Activated CD4-positive, alpha-beta T cell treated with anti-CD3 and anti-CD28 coated beads for 24 hours (primary cell): Measurements from ENCODE around the gene SCUBE2.

Experiments used
- DNase-seq, 2 donors: peaks; one replicate each; pipeline ENCODE4 v3.0.0-alpha.2; 2020; ENCODE audit warnings: low read depth in 2 of 2

The SCUBE2 gene

DNA sequence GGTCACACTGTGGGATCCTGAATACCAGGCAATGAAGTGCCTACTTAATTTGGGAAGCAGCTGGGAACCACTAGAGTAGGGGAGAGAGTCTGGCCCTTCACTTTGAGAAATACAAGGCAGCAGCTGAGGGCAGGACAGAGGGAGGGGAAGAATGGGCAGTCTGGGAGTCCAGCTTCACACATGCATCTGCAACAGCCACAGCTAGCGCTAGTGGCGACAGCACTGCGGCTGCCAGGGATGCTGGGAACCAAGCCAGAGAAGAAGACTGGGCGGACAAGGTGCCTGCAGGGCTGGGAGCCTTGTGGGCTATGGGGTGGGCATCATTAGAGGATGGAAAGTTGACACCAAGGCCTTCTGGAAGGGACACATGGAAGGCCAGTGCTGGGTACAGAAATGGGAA lies 15.8 kb downstream of the SCUBE2 start:
- no peak for DNase-seq

DNA sequence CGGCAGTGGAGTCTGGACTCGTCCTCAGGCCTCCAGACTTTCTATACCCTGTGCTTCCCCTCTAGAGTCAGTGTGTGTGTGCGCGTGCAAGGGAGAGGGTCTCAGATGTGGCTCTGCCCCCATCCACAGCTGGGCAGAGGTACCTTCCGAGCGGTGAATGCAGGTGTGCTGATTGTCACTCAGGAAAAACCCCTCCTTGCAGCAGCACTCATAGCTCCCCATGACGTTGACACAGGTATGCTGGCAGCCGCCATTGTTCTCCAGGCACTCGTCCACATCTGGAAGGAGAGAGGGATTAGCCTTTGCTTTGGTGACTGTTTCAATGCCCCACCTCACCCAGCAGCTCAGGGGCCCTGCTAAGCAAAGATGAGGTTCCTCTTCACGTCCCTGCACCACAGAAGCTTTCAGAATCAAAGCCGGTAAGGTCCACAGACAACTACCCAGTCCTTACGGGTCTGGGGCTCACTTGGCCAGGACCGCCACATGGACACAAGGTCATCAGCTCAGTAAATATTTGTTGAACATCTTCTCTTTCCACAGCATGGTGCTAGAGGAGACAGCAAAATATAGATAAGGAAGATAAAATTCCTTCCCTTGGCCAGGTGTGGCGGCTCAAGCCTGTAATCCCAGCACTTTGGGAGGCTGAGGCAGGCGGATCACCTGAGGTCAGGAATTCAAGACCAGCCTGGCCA lies 16.9 kb downstream of the SCUBE2 start:
- no peak for DNase-seq

DNA sequence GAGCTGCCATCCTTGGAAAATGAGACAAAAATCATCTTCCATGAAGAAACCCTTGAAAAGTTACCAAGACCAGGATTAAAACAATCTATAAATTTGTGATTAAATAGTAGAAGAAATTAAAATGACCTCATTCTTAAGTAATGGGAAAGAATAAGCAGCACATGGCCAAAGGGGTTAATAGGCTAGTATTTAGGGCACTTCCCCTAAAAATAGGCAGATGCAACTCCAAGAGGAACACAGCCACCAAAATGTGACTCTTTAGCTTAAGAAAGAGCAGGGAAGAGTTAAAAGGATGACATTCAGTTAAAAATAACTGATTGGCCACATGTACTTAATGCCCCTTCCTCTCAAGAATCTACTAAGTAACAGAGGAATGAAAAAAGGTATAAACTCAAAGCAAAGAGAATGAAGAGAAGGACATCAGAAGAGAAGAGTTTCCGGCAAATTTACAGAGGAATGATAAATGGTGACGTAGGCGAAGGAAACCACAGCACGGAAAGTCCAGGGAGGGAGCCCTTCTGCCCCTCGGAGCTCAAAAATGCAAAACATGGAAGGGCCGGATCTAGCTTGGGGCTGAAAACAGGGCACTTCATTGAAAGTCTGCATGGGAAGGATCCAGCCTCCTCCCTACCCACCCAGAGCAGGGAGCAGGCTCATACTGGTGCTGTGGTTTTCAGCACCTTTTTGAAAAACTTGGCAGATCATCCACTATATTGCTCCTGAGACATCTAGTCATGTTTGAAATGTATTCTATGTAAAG lies 17.8 kb downstream of the SCUBE2 start:
- DNase-seq = no peak

DNA sequence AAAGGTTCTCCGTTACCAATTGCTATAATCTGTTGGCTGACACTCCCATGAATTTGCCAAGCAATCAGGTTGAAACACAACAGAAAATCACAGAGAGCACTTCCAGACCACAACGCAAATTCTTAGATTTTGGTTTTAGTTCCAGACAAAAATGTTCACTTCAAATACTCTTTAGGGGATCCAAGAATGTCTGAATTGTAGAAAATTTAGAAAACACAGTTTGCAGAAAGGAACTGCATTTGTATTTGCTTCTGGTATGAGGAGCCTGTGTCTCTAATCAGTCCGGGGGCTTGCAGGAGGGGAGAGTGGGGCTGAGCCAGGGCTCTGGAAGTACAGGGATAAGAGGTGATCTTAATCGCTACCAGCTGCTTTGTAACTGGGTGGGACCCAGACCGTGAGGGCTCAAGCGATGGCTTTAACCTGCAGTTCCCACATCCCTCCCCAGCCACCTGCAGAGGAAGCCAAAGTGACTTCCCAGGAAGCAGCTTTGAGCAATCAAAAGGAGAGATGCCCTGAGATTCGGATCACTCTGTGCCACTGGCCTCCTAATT lies 18.7 kb downstream of the SCUBE2 start:
- no peak for DNase-seq

DNA sequence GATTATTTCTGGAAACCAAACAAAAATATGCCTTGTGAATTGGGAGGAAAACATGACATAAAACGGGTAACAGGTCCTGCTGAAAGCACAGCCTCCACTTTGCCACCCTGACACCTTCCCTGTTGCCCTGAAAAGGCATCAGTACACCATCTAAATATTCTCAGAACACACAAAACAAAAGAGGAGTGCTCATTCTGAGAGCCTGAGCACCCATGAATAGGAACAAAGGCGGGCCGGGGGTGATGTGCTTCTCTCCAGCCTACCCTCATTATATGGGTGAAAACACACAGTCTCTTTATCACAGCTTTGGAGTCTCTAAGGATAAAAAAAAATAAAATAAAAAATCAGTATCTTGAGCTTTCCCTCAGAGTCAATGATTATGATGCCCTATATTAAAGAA lies 19.7 kb downstream of the SCUBE2 start:
- DNase-seq = no peak

DNA sequence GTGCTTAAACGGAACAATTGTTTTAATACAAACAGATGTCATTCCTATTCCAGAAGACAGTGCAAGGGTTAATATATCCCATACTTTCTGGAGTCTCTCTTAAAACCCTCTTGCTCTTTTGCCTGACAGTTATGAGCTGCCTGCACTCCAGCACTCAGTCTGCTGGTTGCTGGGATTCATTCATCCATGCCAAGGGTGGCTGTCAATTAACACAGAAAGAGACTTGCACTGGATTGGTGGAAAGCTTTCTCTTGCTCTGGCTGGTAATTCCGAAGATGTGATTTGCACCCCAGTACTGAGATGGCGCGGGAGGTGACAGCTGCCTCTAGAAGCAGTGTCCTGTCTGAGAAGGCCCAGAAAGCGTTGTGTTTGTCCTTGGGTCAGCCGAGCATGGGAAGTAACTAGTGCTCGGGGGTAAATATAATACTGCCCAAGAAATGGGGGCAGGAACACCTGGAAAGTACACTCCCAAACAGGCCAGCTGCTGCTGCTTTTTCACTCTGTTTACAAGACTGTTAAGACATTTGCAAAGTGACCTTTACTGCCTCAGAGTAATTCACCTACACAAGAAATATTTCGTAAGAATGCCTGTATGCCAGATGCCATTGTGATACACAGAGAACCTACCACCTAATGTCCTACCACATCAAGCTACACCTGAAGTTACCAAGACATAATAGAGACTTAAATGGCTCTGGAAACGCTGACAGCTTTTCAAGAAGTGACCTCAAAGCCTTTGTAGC lies 20.5 kb downstream of the SCUBE2 start:
- DNase-seq = no peak

DNA sequence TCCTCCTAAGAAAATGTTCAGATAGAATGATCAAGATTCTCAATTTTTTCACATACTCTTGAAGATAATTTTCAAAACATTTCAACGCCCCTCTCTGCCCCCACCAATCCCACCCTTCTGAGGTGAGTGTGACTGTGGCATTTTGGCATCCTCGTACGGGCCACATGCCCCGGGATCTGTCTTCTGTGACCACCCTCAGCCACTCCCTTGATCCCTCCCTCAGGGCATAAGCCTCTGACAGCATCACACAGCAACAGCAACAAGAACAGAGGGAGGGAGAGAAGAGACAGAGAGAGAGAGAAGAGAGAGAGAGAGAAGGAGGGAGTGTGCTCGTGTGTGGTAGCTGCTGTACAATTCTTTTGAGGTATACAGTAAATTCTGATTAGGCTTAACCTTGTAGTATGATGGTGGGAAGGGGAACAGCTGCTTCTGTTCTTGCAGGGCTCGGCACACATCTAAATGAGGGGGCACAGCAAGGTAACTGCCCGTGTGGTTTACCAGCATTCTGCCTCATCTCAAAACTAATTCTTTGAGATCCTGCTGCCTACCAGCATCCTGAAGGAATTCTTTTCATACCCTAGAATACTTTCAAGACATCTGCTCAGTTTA lies 21.4 kb downstream of the SCUBE2 start:
- no peak for DNase-seq

DNA sequence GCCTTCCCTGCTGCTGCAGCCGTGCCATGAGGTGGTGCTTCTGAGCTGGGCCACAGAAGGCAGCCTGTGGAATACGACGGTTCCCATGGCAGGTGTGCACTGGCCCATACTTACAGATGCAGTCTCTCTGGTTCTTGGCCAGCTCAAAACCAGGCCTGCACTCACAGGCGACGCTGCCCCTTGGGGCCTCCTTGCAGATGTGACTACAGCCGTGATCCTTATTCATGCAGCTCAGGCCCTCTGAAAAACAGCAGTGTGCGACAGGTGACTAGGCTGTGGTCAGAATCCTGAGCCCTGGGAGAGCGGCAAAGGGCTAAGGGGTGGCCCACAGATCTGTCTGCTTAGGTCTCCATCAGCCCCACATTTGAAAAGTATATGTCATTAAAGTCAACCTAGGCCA lies 22.1 kb downstream of the SCUBE2 start:
- no peak for DNase-seq

DNA sequence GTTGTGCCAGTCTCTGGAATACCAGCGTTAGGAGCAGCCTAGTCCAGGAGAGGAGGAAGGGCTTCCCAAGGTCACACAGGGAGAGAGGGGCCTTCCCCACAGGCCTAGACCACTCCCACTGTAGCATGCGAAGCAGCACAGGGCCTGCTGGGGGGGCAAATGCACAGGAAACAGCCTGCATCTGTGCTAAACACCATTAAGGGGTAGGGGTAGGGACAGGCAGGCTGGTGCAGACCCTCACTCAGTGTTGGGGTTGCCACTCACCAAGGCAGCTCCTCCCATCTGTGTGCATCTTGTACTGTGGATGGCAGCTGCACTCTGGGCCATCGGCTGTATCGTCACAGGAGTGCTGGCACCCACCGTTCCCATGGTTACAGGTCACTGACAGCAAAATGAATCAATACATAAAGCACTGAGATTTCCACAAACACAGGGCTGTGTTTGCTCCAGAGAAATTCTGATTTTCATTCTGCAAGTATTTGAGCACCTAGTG lies 24.9 kb downstream of the SCUBE2 start:
- no peak for DNase-seq

DNA sequence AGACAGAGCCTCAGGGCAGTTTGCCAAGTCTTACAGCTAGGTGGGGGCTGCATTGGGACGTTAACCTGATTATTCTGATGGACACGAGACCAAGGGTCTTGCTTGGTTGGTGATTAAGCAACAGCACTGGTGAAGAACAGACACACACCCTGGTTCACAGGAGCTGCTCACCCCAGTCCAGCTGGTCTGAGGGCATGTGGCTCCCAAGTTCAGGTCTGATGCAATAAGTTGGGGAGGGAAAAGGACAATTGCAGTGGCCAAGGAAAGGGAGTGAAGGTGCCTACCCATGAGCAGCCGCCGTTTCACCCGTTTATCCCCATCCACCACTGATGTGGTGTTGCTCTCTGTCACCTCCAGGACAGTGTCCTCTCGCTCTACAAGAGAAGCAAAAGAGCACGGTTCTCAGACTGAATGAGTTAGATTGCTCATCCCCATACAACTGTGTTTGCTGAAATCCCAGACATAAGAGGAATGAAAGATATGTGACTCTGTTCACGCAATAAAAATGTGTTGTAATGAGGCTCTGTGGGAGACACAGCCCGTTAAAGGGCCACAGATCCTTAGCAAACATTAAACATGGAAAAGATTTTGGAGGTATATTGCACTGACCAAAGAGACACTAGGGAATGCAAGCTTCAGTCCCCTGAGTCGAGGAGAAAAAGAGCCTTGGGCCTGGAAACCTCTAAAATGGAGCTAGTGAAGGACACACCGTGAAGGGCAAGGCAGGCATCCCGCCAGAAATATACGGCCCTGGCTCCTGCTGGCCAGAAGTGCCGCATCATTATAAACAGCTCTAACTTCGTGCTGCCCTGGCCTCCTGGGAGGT lies 25.6 kb downstream of the SCUBE2 start:
- DNase-seq = no peak

DNA sequence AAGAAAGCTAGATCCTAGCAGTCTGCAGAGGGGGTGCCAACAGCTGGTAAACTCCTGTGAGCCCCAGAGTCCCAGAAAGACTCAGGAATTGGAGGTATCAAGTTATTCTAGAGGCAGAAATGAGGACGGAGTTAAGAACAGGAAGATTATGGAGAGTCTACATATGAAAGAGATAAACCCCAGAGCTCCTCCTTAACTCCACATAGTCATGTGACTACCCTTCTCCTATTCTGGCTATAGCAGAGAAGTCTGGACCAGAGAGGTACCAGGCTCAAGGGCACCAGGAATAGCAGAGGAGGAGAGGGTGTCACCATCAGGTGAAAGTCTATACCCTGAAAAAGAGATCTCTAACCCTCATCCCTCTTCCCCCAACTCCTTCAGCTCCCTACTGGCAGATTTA lies 29.6 kb downstream of the SCUBE2 start:
- DNase-seq = no peak

DNA sequence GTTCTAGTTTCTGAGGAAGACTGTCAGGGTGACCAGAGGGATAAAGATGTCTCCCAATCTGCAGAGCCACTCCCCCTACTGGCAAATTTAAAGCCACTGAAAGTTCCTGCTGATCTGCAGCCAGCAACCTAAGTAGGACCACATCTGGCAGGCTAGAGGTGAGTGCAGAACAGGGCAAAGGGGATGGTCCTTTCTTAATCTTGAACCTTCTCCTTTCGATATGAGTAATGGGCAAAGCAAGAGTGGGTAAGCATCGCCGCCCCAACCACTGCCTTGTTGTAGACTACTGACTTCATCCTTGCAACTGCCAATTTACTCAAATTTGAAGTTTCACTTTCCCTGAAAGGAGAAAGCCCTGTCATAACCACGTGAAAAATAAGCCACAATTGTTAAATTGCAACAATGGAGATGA lies 30.7 kb downstream of the SCUBE2 start:
- peak; percentile 23 to 49 for DNase-seq

DNA sequence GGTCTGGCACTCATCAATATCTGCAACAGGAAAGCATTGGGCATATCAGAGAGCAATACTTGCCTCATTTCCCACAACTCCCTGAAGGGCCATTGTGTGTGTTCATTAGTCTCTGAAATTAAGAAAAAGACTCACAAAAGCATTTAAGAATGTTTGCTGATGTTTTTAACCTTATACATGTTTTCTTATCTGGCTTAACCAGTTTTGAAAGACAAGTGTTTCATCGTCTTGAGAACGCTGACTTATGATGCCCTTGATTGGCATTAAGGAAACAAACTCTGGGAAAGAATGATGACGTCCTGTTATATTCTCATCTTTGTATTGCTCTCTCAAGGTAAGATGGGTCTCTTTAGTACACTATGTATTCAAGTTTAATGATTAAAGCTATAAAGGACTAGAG lies 32.0 kb downstream of the SCUBE2 start:
- no peak for DNase-seq

DNA sequence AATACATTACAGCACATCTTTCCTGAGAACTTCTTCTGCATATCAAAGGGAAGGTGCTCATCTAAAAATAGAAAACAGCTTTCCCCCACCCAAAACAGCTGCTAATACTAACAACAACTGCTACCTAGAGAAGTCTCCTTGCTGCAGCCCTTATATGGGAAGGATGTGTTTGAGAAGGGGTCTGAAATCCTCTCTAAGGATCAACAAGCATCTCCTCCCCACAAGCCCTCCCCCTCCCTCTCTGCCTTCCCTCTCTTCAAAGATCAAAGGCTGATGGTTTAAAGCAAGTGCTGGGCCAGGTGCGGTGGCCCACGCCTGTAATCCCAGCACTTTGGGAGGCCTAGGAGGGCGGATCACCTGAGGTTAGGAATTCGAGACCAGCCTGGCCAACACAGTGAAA lies 33.5 kb downstream of the SCUBE2 start:
- DNase-seq = no peak

DNA sequence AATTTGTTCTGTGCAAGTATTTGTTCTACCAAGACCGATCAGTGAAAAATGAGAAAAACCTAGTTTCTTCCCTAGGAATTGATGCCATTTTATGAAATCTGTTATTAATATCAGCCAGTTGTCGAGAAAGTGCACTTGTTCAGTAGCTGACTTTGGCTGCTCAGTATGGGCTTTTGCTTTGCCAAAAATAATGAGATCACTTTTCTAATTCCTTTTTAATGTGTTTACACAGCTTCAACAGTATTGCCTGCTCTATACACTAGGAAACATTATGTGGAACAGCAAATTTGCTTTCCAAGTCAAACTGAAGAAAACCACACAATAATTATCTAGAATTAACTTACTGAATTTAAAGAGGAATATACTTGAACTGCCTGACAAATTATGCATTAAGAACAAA lies 34.4 kb downstream of the SCUBE2 start:
- no peak for DNase-seq

DNA sequence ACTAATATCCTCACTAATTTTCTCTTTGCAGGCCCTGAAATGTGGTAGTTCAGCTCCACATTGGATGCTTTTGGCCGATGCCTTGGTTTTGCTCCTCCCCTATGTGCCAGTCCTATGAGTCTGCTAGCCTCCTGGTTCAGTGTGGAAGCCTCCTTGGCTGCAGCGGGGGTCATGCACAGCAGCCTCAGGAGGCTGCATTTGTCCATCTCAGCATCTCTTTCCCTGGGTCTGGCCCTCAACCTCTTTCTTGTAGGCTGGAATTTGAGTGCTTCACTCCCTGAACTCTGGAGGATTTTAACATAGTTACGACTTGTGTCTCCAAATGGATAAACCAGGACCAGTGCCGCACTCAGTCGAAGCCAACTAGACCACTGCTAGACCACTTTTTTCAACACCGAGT lies 34.9 kb downstream of the SCUBE2 start:
- no peak for DNase-seq

DNA sequence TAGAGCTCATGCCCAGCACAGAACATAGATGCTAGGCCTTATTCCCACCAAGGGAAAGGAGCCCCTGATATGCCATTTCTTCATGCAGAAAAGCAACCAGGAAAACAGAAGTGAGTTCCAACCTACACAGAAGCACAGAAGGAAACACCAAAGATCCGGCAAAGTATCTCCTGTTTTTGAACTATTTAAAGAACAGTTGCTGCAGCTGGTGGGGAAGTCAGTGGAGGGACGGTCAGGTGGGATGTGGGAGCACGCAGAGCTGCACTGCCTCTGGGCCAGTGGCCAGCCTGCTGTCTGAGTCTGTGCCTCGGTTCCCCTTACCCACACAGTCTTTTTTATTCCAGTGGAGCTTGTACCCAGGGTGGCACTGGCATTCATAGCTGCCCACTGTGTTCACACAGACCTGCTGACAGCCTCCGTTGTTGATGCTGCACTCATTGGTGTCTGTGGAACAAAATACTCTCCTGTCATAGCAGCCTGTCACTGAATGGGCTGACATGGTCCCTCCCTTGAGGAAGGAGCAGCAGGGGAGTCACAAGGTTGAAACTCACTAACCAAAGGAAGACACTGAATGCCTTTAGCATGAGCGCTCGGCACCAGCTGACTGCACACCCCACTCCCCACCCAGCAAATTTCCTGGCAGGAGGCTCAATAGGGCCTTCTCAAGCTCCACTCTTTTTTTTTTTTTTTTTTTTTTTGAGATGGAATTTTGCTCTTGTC lies 37.9 kb downstream of the SCUBE2 start:
- no peak for DNase-seq

DNA sequence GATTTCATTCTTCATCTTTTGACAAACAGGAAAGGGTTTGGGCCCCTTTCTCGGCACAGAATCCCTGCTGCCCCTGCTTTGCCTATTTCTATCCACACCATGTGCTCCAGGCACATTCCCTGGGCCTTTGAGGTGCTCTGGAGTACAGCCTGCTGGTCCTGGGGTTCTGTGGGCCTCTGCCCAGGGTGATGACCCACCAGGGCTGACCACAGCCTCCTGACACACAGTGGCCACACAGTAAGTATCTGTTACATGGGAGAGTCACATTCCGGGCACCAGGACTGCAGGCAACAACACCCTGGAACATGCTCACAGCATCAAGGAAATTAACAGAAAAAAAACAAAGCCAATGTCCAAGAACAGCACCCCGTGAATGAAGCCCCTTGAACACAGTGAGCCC lies 39.1 kb downstream of the SCUBE2 start:
- DNase-seq = no peak

DNA sequence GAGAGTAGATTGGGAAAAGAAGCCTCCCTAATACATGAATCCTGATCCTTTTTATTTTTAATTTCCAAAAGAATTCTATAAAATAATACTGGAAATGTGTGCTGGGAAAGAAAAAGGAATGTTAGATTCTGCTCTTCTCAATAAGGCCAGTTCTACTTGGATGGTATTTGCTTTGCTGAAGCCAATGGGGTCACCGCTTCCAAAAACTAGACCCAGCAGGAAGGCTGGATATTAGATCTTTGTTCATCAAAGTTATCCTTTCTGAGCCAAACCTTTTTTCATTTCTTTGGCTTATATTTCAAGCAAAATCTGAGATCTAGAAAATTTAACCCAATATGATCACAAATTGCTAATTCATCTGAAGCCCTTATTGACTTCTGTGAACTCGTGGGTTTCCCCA lies 41.4 kb downstream of the SCUBE2 start:
- DNase-seq = no peak

DNA sequence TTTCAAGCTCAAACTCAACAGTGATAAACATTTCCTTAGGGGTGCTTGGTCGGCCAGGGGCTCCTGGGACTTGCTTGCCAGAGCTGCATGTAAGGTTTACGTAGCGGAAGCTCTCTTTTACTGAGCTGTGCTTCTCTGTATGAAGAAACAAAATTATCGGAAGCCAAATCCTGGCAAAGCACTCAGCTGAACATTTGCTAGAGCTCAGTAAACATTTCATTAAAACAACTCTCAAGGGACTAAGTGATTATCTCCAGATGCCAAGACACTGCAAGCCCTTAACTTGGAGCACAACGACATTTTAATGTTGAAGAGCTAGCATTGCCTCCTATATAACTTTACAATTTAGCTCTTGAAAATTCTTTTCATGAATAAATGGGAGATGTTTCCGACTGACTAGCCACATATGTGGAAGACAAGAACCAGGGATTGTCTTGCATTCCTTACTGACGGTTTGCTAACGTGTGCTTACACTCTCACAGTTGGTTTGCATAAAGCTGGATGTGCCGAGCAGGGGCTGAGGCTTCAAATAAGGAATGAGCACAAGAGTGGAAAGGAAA lies 43.4 kb downstream of the SCUBE2 start:
- no peak for DNase-seq
